Activated CD8-positive, alpha-beta T cell treated with anti-CD3 and anti-CD28 coated beads for 36 hours (primary cell): ENCODE results near the gene ATRIP. TPM values are rescaled to one million over a fixed set of nuclear protein-coding genes. Genes with fewer than 3 reads are reported as not detected.
A peak's percentile ranks its signal among the peaks of the same experiment; 100 is the strongest.

Experiments used
- ATAC-seq: fragments of 200-7000 bp; cut with Tn5 transposase; one replicate; pipeline ENCODE4 v1.10.0; 2021; ENCODE audit warnings: mild to moderate bottlenecking, moderate library complexity
- CTCF ChIA-PET: fragments of 350-600 bp; sonication (Branson Sonifier 250); formaldehyde crosslinking; loops from one replicate; lab custom pipeline; 2021; ENCODE audit warnings: antibody characterized with exemption; lab: Charles Lee
- POLR2A ChIA-PET: fragments of 350-600 bp; sonication (Branson Sonifier 250); formaldehyde crosslinking; loops from one replicate; lab custom pipeline; 2021; ENCODE audit warnings: antibody characterized with exemption; lab: Charles Lee
- DNase-seq: peaks from one replicate; pipeline ENCODE4 v3.0.0-alpha.2; 2020
- H3K27ac Mint-ChIP-seq: one replicate; pipeline ENCODE4 v1.8.0; 2021; ENCODE audit warnings: mild to moderate bottlenecking, mixed read lengths
- H3K27me3 Mint-ChIP-seq: one replicate; pipeline ENCODE4 v1.8.0; 2021; ENCODE audit warnings: mixed read lengths
- H3K36me3 Mint-ChIP-seq: one replicate; pipeline ENCODE4 v1.8.0; 2021; ENCODE audit warnings: low read depth, mixed read lengths
- H3K4me1 Mint-ChIP-seq: one replicate; pipeline ENCODE4 v1.8.0; 2021; ENCODE audit warnings: low read depth, mixed read lengths
- H3K4me3 Mint-ChIP-seq: one replicate; pipeline ENCODE4 v1.8.0; 2021; ENCODE audit warnings: mild to moderate bottlenecking, moderate library complexity, mixed read lengths
- H3K9me3 Mint-ChIP-seq: one replicate; pipeline ENCODE4 v1.8.0; 2021; ENCODE audit warnings: mixed read lengths
- intact Hi-C: fragments of 100-400 bp; cut with micrococcal nuclease; formaldehyde crosslinking; loops from one replicate; pipeline ENCODE4 v1.10.0; 2022
- total RNA-seq, 2 experiments: library from RNA; stranded (reverse); gene quantifications; one replicate each; pipeline ENCODE4 v1.2.3, GENCODE V29; 2021
- TF ChIP-seq, protein P1 (sequence below): fragments of 200-600 bp; IDR thresholded peaks from one replicate; pipeline ENCODE4 v1.8.0; 2022; ENCODE audit warnings: antibody characterized with exemption, mild to moderate bottlenecking

The ATRIP gene
- total RNA-seq, 2 experiments from 2014 or later: 12.4 to 15.0 TPM

DNA sequence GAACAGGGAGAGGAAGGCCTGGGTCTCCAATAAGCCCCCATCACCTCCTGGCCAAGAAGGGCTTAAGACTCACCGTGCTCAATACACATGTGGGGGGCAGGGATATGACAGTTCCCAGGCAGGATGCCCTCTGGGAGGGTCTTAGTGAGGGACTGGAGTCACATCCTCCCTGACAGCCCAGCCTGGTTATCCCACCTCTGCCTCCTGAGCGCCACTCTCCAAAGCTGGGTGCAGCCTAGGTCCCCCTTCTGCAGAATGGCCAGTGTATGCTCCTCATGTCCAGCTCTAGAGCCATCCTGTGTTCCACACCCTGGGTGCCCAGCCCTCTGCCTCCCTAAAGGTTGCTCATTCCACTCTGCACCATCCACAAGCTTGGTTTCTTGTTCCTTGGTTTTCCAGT is 58.6 kb downstream of the ATRIP start:
- POLR2A ChIA-PET: interaction anchor here (1.0 to 2.2 kb wide), 4 partner anchors 11 to 39 kb away, joined by 4 to 11 read pairs (median 6); no protein-coding TSS in a partner anchor
- Mint-ChIP-seq H3K4me3 (peak overlapping the region; percentile 74), H3K27ac (peak overlapping the region; percentile 46), H3K27me3 (no peaks in the 10 kb centered on the region), H3K4me1 (peaks cover 41% of the 10 kb centered on the region), H3K9me3 (no peaks in the 10 kb centered on the region), H3K36me3 (no peaks in the 10 kb centered on the region)
- ATAC-seq: no peak
- no peak for DNase-seq
- TF ChIP-seq, protein P1, sequence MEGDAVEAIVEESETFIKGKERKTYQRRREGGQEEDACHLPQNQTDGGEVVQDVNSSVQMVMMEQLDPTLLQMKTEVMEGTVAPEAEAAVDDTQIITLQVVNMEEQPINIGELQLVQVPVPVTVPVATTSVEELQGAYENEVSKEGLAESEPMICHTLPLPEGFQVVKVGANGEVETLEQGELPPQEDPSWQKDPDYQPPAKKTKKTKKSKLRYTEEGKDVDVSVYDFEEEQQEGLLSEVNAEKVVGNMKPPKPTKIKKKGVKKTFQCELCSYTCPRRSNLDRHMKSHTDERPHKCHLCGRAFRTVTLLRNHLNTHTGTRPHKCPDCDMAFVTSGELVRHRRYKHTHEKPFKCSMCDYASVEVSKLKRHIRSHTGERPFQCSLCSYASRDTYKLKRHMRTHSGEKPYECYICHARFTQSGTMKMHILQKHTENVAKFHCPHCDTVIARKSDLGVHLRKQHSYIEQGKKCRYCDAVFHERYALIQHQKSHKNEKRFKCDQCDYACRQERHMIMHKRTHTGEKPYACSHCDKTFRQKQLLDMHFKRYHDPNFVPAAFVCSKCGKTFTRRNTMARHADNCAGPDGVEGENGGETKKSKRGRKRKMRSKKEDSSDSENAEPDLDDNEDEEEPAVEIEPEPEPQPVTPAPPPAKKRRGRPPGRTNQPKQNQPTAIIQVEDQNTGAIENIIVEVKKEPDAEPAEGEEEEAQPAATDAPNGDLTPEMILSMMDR: no peak
- intact Hi-C loops: loop anchor here (5.0 kb wide), 1 partner anchor 33 kb away; no protein-coding TSS in a partner anchor
- CTCF ChIA-PET: interaction anchor here (0.9 to 3.7 kb wide), 5 partner anchors 8 to 69 kb away, joined by 3 to 20 read pairs (median 4); no protein-coding TSS in a partner anchor

DNA sequence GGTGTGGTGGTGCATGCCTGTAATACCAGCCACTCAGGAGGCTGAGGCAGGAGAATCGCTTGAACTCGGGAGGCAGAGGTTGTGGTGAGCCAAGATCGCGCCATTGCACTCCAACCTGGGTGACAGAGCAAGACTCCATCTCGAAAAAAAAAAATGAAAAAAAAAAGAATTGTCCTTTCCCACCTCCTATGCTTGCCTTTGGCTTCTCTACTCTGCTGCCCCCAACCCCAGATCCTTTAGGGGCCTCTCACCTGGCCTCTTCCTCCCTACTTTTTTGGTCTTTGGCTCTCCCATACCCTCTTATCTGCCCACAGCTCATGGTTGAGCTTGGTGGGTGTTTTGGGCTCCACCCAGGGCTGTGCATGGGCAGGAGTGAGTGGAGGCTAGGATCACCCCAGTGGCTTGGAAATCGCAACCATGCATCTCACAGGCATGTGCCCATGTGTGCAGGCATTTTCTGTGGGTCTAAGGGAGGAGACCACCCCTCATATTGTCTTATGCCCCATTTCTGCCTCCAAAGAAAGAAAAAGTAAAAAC is 59.5 kb downstream of the ATRIP start:
- Mint-ChIP-seq H3K27me3 (no peaks in the 10 kb centered on the region), H3K27ac (no peak overlapping the region), H3K36me3 (no peaks in the 10 kb centered on the region), H3K4me1 (peaks cover 41% of the 10 kb centered on the region), H3K9me3 (no peaks in the 10 kb centered on the region), H3K4me3 (no peak overlapping the region)
- TF ChIP-seq, protein P1: no peak
- DNase-seq (no peak), ATAC-seq (no peak)
- ChIA-PET CTCF (interaction anchor here (1.5 to 3.7 kb wide), 4 partner anchors 32 to 70 kb away, joined by 4 to 20 read pairs (median 6); no protein-coding TSS in a partner anchor), POLR2A (interaction anchor here (0.9 kb wide), 1 partner anchor 17 kb away, joined by 4 read pairs; no protein-coding TSS in a partner anchor)
- intact Hi-C loops: loop anchor here (5.0 kb wide), 1 partner anchor 34 kb away; no protein-coding TSS in a partner anchor

DNA sequence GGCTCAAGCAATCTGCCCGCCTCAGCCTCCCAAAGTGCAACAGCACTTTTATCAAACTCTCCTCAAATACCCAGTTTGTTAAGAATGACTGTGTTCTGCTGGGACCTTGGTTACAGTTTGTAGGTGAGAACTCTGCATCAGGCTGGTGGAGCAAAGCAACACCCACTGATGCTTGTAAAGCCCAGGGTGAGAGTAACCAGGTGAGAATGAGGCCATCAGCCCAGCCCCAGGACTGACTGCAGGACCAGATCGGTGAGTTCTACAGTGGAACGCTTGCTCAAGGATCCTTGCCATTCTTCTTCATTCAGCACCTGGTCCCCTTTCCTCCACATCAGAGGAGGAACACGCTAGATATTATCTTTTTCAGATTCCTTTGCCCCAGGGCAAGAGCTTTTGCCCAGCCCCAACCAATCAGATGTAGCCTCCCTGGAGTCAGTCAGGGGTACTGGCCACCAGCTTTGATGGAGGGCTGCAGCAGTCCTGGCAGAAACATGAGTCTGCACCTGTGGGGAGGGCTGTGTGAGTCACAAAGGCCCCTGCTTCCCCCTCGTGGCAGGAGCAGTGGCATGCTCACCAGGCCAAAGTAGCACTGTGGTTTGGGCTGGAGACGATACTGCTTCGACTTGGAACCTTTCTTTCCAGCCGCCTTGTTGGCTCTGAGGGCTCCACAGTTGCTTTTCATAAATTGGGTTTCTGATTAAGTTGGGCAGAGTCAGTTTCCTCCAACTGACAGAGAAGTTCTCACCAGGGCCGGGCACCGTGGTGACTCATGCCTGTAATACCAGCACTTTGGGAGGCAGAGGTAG is 60.9 kb downstream of the ATRIP start:
- POLR2A ChIA-PET: interaction anchor here (0.6 to 1.2 kb wide), 6 partner anchors 10 to 832 kb away, joined by 3 to 7 read pairs (median 3); no protein-coding TSS in a partner anchor
- DNase-seq (peak; percentile 88), ATAC-seq (peak; percentile 87)
- TF ChIP-seq, protein P1: peak; percentile 57
- Mint-ChIP-seq H3K4me3 (no peak overlapping the region), H3K36me3 (no peaks in the 10 kb centered on the region), H3K9me3 (no peaks in the 10 kb centered on the region), H3K27me3 (no peaks in the 10 kb centered on the region), H3K27ac (peak overlapping the region; percentile 49), H3K4me1 (peaks cover 36% of the 10 kb centered on the region)
- CTCF ChIA-PET: interaction anchor here (0.5 to 3.3 kb wide), 17 partner anchors 17 to 267 kb away, joined by 3 to 31 read pairs (median 4); partner anchors contain the start of genes ATRIP, SLC26A6 and ZNF589
- intact Hi-C loops: loop anchor here (5.0 kb wide), 1 partner anchor 35 kb away; no protein-coding TSS in a partner anchor

DNA sequence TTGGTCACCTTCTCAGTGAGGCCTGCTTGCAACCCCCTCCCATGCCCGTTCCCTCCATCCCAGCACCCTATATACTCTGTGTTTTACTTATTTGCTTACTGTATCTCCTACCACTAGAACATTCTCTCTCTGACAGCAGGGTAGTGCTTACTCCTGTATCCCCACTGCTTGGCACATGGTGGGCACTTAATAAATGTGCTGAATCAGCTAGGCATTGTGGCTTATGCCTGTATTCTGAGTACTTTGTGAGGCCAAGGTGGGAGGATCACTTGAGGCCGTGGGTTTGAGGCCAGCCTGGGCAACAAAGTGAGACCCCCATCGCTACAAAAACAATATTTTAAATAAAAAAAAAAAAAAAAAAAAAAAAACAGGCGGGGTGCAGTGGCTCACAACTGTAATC is 65.0 kb downstream of the ATRIP start:
- ATAC-seq: no peak

More for the DNA sequence above, 65.0 kb downstream of the ATRIP start:
- Mint-ChIP-seq H3K36me3 (no peaks in the 10 kb centered on the region), H3K9me3 (no peaks in the 10 kb centered on the region), H3K4me1 (peaks cover 37% of the 10 kb centered on the region), H3K4me3 (no peak overlapping the region), H3K27me3 (no peaks in the 10 kb centered on the region), H3K27ac (no peak overlapping the region)
- intact Hi-C loops: loop anchor here (5.0 kb wide), 1 partner anchor 36 kb away; no protein-coding TSS in a partner anchor
- DNase-seq: no peak
- CTCF ChIA-PET: interaction anchor here (2.3 to 2.9 kb wide), 2 partner anchors 38 to 75 kb away, joined by 7 to 14 read pairs; no protein-coding TSS in a partner anchor
- TF ChIP-seq, protein P1: no peak
- POLR2A ChIA-PET: interaction anchor here (1.2 to 2.3 kb wide), 2 partner anchors 12 kb away, joined by 5 to 7 read pairs; no protein-coding TSS in a partner anchor
